Prostate gland (tissue), 2 donors: ENCODE data around the gene TP53BP2. TPM values are rescaled to one million over a fixed set of nuclear protein-coding genes. Genes with fewer than 3 reads are reported as not detected.
"Not testable (repeated sequence)": the region's sequence is repeated elsewhere in the genome, so short reads cannot be mapped to it uniquely, and the experiment has no call there.

ENCODE experiments used
- DNase-seq: peaks from one replicate; pipeline ENCODE4 v3.0.0-alpha.2; 2019; ENCODE audit warnings: low spot score
- H3K27ac ChIP-seq, 2 donors: fragments of 200-600 bp; sonication (generic); 2 replicates each; pipeline ENCODE4 v1.5.1; 2017 to 2019
- H3K27me3 ChIP-seq: fragments of 200-600 bp; sonication (generic); replicated peaks from 2 replicates; pipeline ENCODE4 v1.5.1; 2019; ENCODE audit not compliant: insufficient read depth
- H3K36me3 ChIP-seq, 2 donors: fragments of 200-600 bp; sonication (generic); 1 replicate in 1 of 2; 2 replicates in 1 of 2; pipeline versions ENCODE4 v1.5.1 to v1.8.1; 2017 to 2019
- H3K4me1 ChIP-seq: fragments of 200-600 bp; sonication (generic); replicated peaks from 2 replicates; pipeline ENCODE4 v1.5.1; 2019
- H3K4me3 ChIP-seq, 2 donors: fragments of 200-600 bp; sonication (generic); 2 replicates each; pipeline ENCODE4 v1.5.1; 2017 to 2019
- H3K9me3 ChIP-seq: fragments of 200-600 bp; sonication (generic); 2 replicates; pipeline ENCODE4 v1.5.1; 2017
- CTCF ChIP-seq, 4 experiments: fragments of 200-600 bp in 2 of 4; fragments of 450-650 bp in 2 of 4; sonication (generic) in 2 of 4; IDR thresholded peaks; 1 replicate in 3 of 4; 2 replicates in 1 of 4; pipeline ENCODE4 v1.5.1; 2016 to 2019; ENCODE audit warnings: antibody characterized with exemption in 4 of 4, mild to moderate bottlenecking in 2 of 4, moderate library complexity in 2 of 4
- POLR2A ChIP-seq: fragments of 450-650 bp; IDR thresholded peaks from one replicate; pipeline ENCODE4 v1.6.1; 2016; ENCODE audit warnings: antibody characterized with exemption, mild to moderate bottlenecking
- POLR2AphosphoS5 ChIP-seq: sonication (generic); formaldehyde crosslinking; IDR thresholded peaks from one replicate; pipeline ENCODE4 v1.6.1; 2017; ENCODE audit warnings: antibody characterized with exemption
- WGBS: methylation state at CpG from one replicate; pipeline ENCODE4 v1.1.5; 2018; 5-methylcytosine and 5-hydroxymethylcytosine counted together
- intact Hi-C: fragments of 100-400 bp; cut with DNase I; formaldehyde crosslinking; loops from one replicate; pipeline ENCODE4 v1.14.2; 2022
- total RNA-seq, 2 donors: library from RNA; depleted of rRNA; stranded (reverse); fragments of >200 nt; gene quantifications; one replicate each; pipeline ENCODE4 v1.1.0, GENCODE V29; 2016

The TP53BP2 gene
- total RNA-seq, 2 donors from 2014 or later, result 28.0 to 103 TPM

- TF ChIP-seq CTCF (IDR thresholded peaks at IDR 0.05), result no peak
- peak; percentile 83 for TF ChIP-seq POLR2AphosphoS5
- TF ChIP-seq POLR2A, result no peak
- H3K27ac ChIP-seq, result peak overlapping the region; percentile 72 to 75
- H3K9me3 ChIP-seq, result no peaks in the 10 kb centered on the region
- H3K36me3 ChIP-seq, result no peaks in the 10 kb centered on the region
- peaks cover 16% of the 10 kb centered on the region for H3K4me1 ChIP-seq
- 38% methylated on average over 14 of the region's 14 CpGs for WGBS
- intact Hi-C loops, result no loop called here
- DNase-seq, result peak; percentile 78
- H3K4me3 ChIP-seq, result no peak overlapping the region
- no peaks in the 10 kb centered on the region for H3K27me3 ChIP-seq
Observed at GRCh38 chr1:223738465-223739365, 107.0 kb downstream of the TP53BP2 start.

- DNase-seq, result no peak
- Histone ChIP-seq H3K4me3 (no peak overlapping the region), H3K9me3 (no peaks in the 10 kb centered on the region), H3K4me1 (peaks cover 28% of the 10 kb centered on the region), H3K27ac (peak overlapping the region in 1 of 2 donors; percentile 75), H3K36me3 (no peaks in the 10 kb centered on the region), H3K27me3 (no peaks in the 10 kb centered on the region)
- 73% methylated on average over 7 of the region's 7 CpGs for WGBS
- intact Hi-C loops, result no loop called here
- TF ChIP-seq POLR2A (no peak), POLR2AphosphoS5 (no peak), CTCF (IDR thresholded peaks at IDR 0.05) (no peak)
Observed at GRCh38 chr1:223737342-223737741, 108.4 kb downstream of the TP53BP2 start.

- DNase-seq, H3K36me3 ChIP-seq, H3K9me3 ChIP-seq, H3K27ac ChIP-seq, intact Hi-C loops, H3K27me3 ChIP-seq, H3K4me3 ChIP-seq: not testable (repeated sequence)
- 98% methylated on average over 5 of the region's 5 CpGs for WGBS
- peaks cover 31% of the 10 kb centered on the region for H3K4me1 ChIP-seq
Observed at GRCh38 chr1:223736638-223737037, 109.1 kb downstream of the TP53BP2 start.

- no peak overlapping the region for H3K4me3 ChIP-seq
- peak; percentile 54 for TF ChIP-seq POLR2AphosphoS5
- TF ChIP-seq CTCF (IDR thresholded peaks at IDR 0.05), result no peak
- TF ChIP-seq POLR2A, result no peak
Observed at GRCh38 chr1:223733898-223734852, 111.6 kb downstream of the TP53BP2 start.

More at GRCh38 chr1:223733898-223734852, 111.6 kb downstream of the TP53BP2 start:
- Histone ChIP-seq H3K27ac (peak overlapping the region; percentile 10 to 66), H3K9me3 (no peaks in the 10 kb centered on the region), H3K36me3 (no peaks in the 10 kb centered on the region), H3K4me1 (peaks cover 28% of the 10 kb centered on the region), H3K27me3 (no peaks in the 10 kb centered on the region)
- WGBS, result 60% methylated on average over 20 of the region's 20 CpGs
- no peak for DNase-seq
- intact Hi-C loops, result no loop called here
